ENCODE results near the gene ADSL.
"Not testable (repeated sequence)": the region's sequence is repeated elsewhere in the genome, so short reads cannot be mapped to it uniquely, and the experiment has no call there.

ADSL gene

DNA sequence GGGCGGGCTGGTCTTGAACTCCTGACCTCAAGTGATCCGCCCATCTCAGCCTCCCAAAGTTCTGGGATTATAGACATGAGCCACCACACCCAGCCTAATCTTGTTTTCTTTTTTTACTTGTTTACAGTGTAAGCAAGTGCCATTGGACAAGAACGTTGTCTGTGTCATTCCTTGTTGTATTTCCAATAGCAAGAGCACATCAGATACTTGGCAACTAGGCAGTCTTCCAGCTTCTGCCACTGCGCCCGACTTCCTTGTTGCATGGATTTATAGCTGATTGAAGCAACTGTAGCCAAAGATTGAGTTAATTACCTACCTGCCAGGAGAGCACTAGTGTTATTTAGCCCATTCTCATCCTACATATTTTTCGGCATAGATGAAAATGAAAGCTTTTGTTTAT, 21.0 kb downstream of the ADSL start:
- no peak overlapping the region for H3K4me3 ChIP-seq (ENCODE audit: low read depth, low read length)

DNA sequence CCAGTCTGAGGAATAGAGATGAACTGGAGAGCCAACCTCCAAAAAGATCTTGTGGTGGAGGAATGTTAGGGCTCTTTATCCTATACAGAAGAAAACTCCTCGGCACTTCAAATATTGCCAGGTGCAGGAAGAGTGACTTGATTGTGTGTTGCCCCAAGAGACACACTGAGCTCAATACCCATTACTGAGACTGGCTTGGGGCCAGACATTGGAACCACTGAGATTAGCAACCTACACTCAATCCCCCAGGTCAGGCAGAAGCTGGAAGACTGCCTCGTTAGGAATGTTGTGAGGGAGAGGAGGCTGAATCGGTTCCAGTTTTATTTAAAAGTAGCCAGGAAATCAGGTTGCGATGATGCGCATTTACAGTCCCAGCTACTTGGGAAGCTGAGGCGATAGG, 21.7 kb downstream of the ADSL start:
- H3K4me3 ChIP-seq (ENCODE audit: low read depth, low read length): no peak overlapping the region

DNA sequence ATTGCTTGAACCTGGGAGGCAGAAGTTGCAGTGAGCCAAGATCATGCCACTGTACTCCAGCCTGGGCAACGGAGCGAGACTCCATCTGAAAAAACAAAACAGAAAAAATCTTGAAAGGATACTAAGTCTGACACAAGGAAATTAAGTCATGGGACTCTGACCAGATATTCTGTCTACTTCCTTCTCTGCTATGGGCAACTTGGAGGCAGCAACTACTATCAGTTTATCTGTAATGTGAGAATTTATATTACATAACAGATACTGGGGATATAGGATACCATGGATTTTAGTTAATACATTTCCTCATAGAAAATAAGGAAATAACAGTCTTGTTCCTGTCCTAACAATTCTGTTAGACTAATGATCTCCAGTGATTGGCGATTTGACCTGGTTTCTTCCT, 22.5 kb downstream of the ADSL start:
- H3K4me3 ChIP-seq (ENCODE audit: low read depth, low read length): no peak overlapping the region

DNA sequence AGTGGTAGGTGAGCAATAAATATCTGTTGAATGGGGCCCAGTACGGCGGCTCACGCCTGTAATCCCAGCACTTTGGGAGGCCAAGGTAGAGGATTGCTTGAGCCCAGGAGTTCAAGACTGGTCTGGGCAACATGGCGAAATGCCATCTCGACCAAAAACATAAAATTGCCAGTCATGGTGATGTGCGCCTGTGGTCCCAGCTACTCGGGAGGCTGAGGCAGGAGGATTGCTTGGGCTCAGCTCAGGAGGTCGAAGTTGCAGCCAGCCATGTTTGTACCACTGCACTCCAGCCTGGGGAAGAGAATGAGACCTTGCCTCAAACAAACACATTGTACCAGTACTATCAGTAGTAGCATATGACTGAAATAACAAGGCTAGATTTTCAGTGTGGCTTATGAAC, 28.3 kb downstream of the ADSL start:
- H3K4me3 ChIP-seq (ENCODE audit: low read depth, low read length): no peak overlapping the region

DNA sequence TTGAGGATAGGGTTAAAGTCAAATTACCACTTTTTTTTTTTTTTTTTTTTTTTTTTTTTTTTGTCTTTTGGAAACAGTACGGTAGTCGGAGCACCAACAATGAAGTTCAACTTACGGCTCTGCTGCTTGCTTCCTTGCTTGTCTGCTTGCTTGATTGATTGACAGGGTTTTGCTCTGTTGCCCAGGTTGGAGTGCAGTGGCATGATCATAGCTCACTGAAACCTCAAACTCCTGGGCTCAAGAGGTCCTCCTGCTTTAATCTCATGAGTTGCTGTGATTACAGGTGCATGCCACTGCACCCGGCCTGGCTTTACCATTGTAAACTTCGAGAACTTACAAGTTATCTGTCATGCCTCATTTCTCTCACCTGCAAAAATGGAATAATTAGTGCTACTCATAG, 29.8 kb downstream of the ADSL start:
- no peak overlapping the region for H3K4me3 ChIP-seq (ENCODE audit: low read depth, low read length)

DNA sequence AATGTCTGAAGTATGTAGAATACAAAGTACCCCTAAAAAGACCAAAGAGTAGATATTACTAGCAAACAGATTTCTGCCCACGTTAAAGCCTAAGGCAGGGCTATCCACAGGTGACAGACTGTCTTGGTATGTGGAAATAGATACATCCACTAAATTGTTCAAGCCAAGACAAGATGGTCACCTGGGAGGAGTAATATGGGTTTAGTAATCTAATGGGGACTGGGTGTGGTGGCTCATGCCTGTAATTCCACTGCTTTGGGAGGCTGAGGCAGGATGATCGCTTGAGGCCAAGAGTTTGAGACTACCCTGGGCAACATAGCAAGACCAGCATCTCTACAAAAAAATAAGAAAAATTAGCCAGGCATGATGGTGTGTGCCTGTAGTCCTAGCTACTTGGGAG, 31.6 kb downstream of the ADSL start:
- no peak overlapping the region for H3K4me3 ChIP-seq (ENCODE audit: low read depth, low read length)

DNA sequence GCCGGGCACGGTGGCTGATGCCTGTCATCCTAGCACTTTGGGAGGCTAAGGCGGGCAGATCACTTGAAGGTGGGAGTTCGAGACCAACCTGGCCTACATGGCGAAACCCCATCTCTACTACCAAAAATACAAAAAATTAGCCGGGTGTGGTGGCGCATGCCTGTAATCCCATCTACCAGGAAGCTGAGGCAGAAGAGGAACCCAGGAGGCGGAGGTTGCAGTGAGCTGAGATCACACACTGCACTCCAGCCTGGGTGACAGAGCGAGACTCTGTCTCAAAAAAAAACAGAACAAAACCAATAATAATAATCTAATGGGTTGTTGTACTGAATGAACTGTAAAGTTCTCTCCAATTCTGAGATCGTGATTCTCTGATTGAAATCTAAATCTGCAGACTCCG, 32.1 kb downstream of the ADSL start:
- H3K4me3 ChIP-seq (ENCODE audit: low read depth, low read length): not testable (repeated sequence)

DNA sequence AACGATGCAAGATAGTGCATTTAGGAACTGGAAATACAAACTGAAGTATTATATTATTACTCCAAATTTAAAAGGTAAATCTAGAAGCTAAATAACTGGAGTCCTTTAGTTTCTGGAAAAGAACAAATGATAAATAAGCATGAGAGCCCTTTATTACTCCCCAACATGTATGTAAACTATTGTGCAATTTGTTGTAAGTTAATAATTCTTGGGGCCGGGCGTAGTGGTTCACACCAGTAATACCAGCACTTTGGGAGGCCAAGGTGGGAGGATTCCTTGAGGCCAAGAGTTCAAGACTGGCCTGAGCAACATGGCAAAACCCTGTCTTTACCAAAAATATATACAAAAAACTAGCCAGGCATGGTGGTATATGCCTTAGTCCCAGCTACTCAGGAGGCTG, 35.2 kb downstream of the ADSL start:
- no peak overlapping the region for H3K4me3 ChIP-seq (ENCODE audit: low read depth, low read length)

DNA sequence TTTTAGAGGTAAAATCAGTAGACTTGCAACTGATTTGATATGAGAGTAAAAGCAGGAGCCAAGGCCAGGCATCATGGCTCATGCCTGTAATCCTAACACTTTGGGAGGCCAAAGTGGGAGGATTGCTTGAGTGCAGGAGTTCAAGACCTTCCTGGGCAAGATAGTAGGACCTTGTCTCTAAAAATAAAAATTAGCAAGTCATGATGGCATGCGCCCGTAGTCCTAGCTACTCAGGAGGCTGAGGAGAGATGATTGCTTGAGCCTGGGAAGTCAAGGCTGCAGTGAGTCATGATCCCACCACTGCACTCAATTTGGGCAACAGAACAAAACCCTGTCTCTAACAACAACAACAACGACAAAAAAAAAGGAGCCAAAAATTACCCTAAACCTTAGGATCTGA, 37.6 kb downstream of the ADSL start:
- no peak overlapping the region for H3K4me3 ChIP-seq (ENCODE audit: low read depth, low read length)

DNA sequence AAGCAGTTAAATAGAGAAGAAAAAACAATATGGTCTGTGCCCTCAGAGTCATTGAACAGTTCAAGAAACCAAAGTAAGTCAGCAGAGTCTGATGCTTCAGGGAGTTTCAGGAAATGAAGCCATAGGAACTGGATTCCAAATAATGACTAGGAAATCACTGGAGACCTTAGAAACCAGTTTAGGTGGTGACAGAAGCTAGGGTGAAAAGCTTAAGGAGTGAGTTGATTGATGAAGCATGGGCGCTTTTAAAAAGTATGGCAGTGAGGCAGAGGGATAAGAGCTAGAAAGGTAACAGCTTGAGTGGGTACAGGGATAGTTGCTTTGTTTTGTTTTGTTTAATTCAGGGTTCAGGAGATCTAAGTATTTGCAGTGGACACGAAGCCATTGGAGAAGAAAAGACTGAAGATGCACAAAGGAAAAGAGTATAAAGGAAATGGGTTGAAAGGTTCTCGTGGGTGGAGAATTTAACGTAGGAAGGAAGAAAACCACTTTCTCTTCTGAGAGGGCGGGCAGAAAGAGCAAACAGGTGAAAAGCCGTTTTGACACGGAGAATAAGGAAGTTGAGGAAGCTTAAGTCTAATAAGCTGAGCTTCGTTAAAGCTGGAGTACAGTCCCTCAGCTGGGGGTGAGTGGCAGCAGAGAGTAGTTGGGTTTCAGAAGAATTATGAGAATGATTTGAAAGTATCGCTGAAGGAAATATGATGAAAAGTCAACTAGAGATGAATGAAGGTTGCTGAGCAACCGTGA, 38.9 kb downstream of the ADSL start:
- H3K4me3 ChIP-seq (ENCODE audit: low read depth, low read length): no peak overlapping the region

DNA sequence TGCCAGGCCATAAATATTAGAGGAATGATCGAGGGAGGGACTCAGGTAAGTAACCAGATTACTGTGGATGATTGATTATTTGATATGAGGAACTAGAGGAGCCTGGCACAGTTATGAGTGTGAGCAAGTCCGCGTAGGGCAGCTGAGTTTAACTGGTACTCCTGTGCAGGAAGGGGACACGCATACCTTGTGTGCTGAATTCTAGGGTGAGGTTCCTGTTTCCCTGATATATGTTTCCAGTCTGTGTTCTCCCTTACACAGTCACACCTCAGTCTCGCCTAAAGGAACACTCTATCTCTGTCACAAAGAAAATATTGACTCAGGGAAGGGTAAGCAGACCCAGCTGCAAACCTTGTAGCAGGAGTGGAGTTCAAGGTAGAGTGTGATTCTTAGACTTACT, 41.4 kb downstream of the ADSL start:
- H3K4me3 ChIP-seq (ENCODE audit: low read depth, low read length): no peak overlapping the region

DNA sequence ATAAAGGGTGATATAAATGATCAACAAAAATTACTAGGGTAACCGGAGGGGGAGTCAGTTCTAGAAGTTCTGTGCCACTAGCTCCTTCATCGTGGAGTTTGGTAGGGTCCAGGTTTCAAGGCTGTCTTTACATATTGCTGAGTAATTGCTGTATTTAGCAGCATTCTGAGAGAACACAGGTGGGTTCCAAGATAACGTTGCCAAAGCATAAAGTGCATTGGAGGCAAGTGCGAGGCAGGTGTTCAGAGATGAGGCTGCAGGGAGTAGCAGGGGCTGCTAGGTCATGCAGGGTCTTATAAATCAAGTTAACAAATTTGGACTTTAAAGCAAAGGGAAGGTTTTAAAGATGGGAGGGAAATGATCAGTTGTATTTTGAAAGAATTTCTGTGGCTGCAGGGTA, 41.9 kb downstream of the ADSL start:
- no peak overlapping the region for H3K4me3 ChIP-seq (ENCODE audit: low read depth, low read length)

DNA sequence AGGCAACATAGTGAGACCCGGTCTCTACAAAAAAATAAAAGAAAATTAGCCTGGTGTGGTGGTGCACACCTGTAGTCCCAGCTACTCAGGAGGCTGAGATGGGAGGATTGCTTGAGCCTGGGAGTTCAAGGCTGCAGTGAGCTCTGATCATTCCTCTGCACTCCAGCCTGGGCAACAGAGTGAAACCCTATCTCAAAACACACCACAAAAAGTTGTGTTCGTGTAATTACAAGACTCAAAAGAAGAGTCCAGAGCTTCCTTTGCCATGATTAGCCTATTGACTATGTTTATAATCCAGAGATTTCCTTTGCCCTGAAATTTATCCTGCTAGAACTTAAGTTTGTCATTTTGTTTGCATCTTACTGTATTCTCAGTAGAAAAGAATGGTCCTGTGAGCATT, 45.1 kb downstream of the ADSL start:
- H3K4me3 ChIP-seq (ENCODE audit: low read depth, low read length): no peak overlapping the region

DNA sequence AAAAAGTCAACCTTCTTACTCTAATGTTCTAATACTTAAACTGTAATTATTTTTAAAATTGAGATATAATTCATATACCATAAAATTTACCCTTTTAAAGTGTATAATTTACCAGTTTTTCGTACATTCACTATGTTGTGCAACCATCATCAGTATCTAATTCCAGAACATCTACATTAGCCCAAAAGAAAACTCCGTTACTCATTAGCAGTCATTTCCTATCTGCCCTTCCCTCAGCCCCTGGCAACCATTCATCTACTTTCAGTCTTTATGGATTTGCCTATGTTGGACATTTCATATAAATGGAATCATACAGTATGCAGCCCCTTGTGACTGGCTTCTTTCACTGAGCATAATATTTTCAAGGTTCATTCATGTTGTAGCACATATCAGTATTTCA, 46.3 kb downstream of the ADSL start:
- no peak overlapping the region for H3K4me3 ChIP-seq (ENCODE audit: low read depth, low read length)

DNA sequence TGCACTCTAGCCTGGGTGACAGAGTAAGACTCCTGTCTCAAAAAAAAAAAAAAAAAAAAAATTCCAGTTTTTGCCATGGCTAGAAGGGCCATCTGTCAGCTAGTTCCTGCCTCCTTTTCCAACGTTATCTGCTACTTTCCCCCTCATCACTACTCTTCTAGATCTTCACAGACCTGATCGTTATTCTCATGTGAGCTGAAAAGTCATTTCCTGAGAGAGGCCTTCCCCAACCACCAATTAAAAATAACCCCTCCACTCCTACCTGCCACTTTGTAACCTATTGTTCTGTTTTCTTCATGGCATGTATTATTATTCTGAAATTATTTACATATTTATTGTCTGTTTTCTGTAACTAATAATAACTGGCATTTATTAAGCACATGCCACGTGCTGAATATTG, 48.3 kb downstream of the ADSL start:
- H3K4me3 ChIP-seq (ENCODE audit: low read depth, low read length): no peak overlapping the region

DNA sequence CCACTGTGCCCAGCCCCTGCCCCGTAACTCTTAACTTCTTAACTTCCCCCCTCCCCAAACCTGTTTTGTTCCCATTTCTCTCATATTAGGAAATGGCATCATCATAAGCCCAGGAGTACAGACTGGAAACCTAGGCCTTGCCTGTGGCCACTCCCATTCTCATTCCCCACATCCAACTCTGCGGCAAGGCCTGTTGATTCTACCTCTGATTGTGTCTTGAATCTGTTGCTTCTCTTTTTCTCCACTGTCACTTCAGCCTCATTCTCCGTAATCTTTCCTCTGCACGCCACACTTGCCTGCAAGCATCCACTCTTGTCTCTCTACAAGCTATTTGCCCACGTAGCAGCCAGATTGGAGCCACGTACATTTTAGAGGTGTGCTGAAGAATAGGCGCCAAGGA, 49.3 kb downstream of the ADSL start:
- no peak overlapping the region for H3K4me3 ChIP-seq (ENCODE audit: low read depth, low read length)

DNA sequence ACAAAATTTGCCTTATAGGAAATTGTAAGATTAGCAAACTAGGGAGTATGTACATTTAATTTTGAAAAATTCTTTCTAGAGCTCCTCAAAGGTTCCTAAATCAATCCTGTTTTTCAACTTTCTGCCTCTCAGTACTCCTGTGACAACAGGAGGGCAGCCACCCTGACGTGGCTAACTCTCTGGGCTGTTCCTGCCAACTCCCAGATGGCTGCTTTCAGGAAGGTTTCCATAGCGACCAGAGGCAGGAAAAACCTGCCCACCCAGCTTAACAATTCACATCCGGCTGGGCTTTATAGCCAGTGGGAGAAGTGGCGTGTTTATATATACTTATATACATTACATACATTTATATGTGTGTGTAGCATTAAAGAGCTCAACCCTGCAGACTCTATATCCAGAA, 50.6 kb downstream of the ADSL start:
- no peak overlapping the region for H3K4me3 ChIP-seq (ENCODE audit: low read depth, low read length)

DNA sequence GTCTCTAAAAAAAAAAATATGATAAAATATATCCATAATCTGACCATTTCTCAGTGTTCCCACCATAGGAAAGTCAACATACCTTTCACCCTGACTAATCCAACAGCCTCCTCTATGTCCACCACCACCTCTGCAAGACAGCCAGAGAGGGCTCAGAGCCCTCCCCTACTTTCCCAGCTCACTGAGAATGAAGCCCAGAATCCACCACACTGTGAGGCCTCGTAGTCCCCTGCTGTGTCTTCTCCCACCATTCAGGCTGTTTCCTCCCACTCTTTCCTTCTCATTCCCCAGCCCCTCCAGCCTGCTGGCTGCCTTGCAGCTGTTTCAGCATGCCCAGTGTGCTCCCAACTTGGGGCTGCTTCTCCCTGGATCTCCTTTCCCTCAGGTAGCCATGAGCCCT, 51.1 kb downstream of the ADSL start:
- H3K4me3 ChIP-seq (ENCODE audit: low read depth, low read length): no peak overlapping the region

DNA sequence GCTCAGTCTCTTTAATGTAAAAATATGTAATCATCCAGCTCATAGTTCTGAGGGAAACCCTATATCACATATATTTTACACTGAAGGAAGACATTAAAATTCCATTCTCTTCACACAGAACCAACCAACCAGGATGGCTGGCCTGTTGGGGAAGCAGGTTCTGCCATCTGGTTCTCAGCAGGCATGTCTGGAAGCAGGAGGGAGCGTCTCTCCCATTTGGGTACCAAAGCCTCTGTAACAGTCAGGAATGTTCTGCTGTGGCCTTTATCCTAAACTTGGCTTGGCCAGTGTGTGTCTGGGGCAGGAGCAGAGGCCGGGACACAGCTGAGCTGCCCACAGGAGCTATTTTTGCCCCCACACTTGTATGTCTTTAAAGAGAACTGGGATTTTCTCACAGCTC, 53.3 kb downstream of the ADSL start:
- no peak overlapping the region for H3K4me3 ChIP-seq (ENCODE audit: low read depth, low read length)

DNA sequence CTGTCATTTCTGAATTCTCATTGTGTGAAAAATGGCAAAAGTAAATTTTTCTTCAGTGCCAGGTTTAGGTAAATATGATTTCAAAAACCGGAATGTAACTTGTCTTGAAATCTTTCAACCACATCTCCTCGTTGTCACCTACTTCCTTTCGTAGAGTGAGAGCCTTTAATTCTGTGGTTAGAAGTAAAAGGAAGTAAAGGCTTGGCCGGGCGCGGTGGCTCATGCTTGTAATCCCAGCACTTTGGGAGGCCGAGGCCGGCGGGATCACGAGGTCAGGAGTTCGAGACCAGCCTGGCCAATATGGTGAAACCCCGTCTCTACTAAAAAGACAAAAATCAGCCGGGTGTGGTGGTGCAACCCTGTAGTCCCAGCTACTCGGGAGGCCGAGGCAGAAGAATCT, 53.9 kb downstream of the ADSL start:
- no peak overlapping the region for H3K4me3 ChIP-seq (ENCODE audit: low read depth, low read length)

DNA sequence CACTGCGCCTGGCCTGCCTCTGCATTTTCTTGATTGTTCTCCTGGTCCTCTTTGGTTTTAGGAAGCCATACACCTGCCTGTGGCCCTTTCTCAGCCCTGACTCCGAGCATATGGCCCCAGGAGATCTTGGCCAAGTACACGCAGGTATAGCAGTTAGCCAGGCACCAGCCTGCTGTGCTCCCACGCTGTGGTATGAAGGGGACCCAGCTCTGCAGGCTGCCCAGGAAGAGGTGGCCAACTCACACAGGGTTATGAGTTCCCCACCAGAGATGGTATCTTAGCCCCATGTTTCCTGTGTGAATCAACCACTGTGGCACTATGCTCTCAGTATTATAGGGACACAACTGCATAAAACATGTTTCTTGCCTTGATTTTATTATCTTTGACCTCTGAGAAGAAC, 55.2 kb downstream of the ADSL start:
- no peak overlapping the region for H3K4me3 ChIP-seq (ENCODE audit: low read depth, low read length)

DNA sequence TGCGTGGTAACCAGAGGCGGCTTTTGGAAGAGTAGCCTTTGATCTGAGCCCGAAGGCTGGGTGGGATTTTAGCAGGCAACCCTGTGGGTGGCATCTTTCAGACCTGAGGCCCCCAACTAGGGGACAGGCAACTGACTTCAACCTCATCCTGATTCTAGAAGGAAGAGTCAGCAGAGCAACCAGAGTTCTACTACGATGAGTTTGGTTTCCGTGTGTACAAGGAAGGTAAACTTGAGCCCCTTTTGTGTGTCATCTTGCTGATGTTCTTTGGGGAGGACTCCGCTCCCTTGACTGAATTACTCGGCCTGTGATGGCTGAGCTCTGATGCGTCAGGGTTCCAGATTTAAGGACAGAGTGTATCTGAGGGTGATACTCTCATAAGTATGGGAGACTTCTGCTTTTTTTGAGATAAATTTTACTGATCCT, 55.7 kb downstream of the ADSL start:
- H3K4me3 ChIP-seq (ENCODE audit: low read depth, low read length): no peak overlapping the region

DNA sequence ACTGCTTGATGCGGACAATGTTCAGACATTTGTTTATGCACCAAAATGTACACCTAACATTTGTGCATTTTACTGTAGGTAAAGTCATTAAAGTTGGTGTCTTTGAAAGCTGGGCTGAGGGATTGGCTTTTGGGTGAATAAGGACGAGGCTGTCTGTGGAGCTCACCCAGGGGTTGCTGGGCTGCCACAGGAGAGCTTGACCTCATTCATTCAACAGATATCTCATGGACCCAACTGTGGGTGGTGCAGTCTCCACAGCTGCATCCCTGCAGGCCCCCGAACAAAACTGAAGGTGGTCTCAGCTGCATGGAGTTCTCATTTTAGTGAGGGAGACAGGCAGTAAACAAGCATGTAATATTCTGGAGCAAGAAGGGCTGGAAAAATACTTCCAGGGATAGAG, 56.8 kb downstream of the ADSL start:
- H3K4me3 ChIP-seq (ENCODE audit: low read depth, low read length): no peak overlapping the region

All from iPS-11a (cell line).